Stimulated activated CD8-positive, alpha-beta memory T cell treated with anti-CD3 and anti-CD28 coated beads, Interleukin-7, amount 100 ng/mL, for 1 hour (primary cell): ENCODE measurements around the gene CCSER2.
A peak's percentile ranks its signal among the peaks of the same experiment; 100 is the strongest.
"Not testable (repeated sequence)": the region's sequence is repeated elsewhere in the genome, so short reads cannot be mapped to it uniquely, and the experiment has no call there.

Experiments
- DNase-seq, 2 donors: peaks; one replicate each; pipeline ENCODE4 v3.0.0-alpha.2; 2020; ENCODE audit warnings: low read depth in 2 of 2

CCSER2 gene

GRCh38 chr10:84521468-84521867 is 193.1 kb downstream of the CCSER2 start:
- no peak for DNase-seq

DNA sequence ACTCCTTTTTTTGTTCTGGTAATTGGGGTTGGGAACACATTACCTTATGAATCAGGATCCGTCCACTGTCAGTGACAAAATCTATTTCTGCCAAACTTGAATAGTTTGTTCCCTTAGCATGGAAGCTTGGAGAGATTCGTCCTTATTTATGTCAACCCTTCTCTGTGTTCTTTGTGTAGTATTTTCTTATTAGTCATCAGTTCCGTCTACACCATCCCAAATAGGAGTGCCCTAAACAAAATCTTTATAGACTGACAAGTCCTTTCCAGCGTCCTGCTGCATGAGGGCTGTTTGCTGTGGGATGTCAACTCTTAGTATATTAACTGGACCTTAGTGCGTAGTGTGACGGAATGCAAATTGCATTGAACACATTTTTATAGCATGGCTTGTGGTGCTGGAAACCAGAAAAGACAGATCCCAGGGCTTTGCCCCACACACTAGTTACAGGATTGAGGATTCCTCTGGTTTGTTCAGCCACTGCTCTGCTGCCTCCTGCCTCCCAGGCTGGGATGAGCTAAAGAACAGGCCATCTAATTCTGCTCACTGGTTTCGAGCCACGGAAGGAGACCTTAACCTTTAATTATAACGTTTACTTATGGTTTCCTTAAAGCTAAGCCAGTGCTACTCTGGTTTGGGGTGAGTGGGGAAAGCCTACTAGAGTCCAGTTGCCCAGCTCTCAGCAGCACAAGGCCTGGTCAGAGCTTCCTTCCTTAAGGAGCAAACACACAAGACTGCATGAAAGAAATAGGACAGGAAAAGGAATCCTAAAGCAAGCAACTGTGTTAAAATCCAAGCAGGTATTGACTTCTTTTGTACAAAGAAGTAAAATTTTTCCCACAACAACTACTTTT is 194.4 kb downstream of the CCSER2 start:
- no peak for DNase-seq

DNA sequence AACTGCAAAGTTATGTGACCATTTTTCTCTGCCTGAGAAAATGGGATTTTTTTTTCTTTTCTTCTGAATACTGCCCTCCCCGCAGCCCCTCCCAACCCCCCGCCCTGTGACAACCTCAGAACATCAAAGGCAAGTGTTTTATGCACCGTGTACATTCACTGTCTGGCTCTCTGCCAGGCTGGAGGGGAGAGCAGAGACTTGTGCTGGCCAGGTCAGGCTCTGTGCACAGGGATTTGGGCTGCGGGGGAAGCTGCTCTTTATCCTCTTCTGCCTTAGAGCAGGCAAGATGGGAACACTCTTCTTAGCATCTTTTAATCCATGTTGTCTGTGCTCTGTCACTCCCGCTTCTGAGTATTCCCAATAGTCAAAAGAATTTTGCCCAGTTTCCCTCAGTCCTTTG is 195.1 kb downstream of the CCSER2 start:
- no peak for DNase-seq

- DNase-seq = no peak
Observed at GRCh38 chr10:84524435-84524834, 196.0 kb downstream of the CCSER2 start.

DNA sequence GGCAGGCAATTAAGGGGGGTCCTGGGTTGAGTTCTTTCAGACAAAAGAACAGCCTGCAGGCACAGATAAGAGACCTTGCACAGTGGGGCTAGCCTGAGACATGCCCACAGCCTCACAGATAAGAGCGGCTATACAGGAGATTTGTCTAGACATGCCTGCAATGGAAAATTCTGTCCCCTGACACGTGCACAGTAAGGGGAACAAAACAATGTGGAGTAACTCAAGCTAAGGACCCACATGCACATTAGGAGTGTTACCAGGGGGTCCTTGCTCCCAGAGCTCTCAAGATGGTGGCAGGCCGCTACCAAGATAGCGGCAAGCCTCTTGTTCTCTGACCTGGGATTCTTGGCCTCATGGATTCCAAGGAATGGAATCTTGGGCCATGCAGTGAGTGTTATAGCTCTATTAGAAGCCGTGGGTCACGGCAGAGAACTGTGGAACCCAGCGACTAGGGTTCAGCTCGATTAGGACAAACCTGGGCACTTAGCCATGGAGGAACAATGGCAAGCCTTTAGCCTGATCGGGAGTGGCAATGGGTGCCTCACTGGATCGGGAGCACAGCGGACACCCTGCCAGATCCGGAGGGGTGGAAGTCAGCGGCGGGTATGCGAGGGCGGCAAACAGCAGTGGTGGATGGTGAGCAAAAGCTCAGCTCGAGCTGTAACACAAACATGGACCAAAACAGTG is 196.9 kb downstream of the CCSER2 start:
- no peak for DNase-seq

DNA sequence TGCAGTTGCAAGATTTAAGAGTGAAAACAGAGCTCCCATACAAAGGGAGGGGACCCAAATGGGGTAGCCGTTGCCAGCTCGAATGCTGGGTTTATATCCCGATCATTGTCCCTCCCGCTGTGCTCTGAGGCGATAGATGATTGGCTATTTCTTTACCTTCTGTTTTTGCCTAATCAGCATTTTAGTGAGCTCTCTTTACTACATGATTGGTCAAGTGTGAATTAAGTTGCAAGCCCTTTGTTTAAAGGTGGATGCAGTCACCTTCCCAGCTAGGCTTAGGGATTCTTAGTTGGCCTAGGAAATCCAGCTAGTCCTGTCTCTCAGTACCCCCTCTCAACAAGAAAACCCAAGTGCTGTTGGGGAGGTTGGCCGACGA is 197.4 kb downstream of the CCSER2 start:
- DNase-seq = not testable (repeated sequence)

- DNase-seq = not testable (repeated sequence)
Observed at GRCh38 chr10:84527386-84527785, 199.0 kb downstream of the CCSER2 start.

DNA sequence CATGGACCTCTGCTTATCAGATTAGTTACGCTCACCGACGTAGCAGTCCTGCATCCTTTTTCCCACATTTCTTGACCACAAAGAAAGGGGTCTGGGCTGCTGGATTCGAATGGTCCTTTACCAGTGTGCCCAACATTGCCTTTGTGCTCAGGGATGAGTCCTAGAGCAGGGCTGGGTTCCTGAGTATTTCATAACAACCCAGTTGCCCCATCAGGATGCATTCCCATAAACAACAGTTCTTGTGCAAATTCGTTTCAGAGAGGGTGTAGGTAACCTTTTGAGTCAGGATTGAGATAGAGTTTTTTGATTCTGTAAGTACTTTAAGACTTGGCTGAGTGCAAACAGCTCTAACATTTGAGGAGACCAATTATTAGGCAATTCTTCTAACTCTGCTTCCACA is 200.1 kb downstream of the CCSER2 start:
- DNase-seq = not testable (repeated sequence)

DNA sequence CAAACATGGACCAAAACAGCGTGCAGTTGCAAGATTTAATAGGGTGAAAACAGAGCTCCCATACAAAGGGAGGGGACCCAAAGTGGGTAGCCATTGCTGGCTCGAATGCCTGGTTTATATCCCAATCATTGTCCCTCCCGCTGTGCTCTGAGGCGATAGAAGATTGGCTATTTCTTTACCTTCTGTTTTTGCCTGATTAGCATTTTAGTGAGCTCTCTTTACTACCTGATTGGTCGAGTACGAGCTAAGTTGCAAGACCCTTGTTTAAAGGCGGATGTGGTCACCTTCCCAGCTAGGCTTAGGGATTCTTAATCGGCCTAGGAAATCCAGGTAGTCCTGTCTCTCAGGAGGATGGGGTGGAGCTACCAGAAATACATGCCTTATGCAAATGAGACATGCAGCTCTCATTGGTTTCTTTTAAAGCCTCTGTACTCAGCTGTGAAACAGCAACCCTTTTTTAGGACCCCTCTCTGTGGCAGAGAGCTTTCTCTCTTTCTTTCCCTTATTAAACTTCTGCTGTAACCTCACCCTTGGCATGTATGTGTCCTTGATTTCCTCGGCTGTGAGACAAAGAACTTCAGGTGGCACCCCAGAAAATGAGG is 202.4 kb downstream of the CCSER2 start:
- no peak for DNase-seq

GRCh38 chr10:84531396-84531795 is 203.0 kb downstream of the CCSER2 start:
- no peak for DNase-seq

GRCh38 chr10:84534168-84534567 is 205.8 kb downstream of the CCSER2 start:
- DNase-seq = no peak

DNA sequence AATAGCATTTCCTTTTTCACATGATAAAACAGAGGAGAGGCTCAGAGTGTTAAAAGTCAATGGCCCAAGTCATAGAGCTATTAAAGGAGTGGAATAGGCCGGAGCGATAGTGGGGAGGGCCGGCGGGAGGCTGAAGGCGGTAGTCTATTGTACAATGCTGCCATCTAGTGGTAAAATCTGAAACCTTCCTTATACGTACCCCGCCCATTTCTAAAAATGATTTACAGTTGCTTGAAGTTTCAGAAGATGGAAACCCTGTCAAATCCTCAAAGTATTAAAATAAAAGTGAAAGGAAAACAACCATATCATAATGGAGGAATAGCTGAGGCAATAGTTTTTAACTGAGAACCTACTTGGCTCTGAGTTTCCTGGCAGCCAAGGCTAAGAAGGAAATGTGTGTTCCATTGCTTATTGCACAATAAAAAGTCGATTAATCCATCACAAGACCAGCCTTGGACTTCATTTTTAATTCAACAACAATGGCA is 209.1 kb downstream of the CCSER2 start:
- DNase-seq = no peak

DNA sequence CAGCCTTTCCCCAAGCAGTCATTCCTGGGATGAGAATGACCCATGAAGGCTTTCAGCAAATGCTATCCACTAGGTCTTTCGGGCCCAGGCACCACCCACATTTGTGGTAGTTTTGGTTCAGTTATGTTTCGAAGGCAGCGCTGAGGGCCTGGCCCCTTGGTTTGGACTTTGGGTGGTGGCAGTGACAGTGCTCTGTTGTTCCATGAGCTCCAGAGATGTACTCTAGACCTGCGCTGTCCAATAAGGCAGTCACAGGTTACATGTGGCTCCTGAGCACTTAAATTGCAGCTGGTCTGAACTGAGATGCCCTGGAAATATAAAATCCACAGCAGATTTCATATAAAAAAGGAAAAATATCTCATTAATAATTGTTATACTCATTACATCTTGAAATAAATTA is 209.6 kb downstream of the CCSER2 start:
- no peak for DNase-seq

DNA sequence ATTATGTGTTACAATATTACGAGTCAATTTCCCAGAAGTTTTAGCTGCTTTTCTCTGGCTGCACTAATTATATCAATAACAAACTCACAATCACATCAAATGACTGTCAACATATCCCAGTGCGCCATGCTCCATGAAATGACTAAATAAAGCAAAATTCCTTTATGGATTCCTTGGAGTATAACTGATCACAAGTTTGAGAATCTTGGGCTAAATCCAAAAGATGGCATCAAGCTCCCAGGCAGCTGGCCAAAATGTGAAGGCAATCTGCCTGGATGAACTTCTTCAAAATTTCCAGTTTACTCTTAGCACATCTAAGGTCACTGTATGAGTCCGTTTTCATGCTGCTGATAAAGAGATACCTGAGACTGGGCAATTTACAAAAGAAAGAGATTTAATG is 210.8 kb downstream of the CCSER2 start:
- DNase-seq = no peak

DNA sequence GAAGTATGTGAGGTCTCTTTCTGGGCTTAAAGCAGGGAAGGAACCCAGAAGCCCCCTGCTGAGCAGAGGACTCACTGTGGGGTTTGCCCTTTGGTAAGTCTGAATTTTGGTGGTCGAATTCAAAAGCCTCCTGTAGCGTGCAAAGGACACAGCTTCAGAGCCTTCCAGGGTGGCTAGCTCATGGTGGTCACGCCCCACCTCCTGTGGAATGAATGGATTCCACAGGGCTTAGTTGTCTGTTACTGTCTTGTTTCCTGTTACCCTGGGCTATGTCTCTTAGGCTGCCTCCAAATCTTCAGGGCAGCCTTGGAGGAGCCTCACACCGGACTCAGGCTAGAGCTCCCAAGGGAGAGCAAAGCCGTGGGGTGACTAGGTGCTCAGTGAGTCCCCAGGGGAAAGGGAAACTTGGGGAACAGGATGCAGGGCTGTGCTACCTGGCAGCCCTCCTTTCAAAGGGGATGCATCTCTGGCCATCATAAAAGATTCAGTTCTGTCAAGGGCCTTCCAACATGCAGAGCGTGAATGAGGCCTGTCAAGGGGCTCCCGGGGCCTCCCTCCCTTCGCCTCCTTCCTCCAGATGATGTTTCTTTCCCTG is 211.7 kb downstream of the CCSER2 start:
- DNase-seq = no peak

- DNase-seq = peak; percentile 24 to 39
Observed at GRCh38 chr10:84540617-84541288, 212.4 kb downstream of the CCSER2 start.

GRCh38 chr10:84541289-84541637 is 212.9 kb downstream of the CCSER2 start:
- DNase-seq = no peak

DNA sequence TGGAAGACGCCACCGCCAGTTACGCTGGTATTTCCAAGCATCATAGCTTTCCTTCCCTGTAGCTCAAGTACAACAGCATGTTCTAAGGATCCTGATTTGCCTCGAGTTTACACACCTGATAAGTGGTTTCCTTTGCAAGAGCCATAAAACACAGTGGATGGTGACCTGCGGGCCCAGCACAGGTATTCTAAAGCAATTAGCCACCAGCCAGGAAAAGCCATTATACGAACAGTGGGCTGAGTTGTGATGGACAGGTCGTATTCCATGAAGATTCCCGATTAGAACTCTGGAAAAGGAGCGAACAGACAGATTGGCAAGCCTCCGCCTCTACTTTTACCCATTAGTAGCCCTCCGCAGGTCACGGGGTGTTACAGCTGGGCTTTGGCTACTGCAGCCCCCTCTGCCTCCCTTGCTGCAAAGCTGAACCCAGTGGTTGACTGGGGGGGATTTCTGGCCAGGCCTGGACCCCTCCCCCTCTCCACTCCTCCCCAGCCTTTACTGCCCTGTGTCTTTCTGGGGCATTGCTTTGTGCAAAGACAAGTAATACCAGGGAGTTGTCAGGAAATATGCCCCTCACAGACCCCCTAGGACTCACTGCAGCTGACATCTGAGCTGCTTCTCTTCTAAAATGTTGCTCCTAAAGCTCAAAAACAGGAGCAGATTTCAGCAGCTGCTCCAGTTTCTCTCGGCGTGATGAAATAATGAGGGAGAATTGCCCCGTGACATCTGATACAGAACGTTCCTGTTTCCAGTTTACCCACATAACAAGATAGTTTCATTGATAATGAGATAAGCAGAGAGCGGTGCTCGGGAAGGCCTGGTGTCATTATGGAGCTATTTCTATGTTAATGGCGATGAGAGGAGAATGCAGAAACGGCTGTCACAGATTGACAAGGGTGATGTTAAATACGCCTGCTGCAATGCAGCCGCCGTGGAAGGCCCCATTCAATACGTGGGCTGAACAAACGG is 214.4 kb downstream of the CCSER2 start:
- DNase-seq = no peak

DNA sequence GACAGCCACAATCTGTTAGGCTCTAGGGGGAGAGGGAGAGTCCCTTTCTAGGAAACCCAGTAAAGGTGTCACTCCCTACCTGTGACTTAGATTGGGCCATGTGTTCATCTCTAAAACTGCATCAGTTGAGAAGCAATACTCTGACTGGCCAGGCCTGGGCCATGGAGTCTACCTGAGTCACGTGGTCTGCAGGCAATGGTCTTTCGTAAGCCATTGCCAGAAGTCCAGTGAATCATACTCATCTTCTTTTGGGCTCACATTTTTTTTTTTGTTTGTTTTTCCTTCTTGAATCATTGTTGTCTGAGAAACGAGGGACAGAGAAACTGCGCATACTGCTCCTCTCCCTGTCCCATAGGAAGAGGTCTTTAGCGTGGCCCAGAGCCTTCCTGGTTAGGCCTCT is 215.6 kb downstream of the CCSER2 start:
- DNase-seq = no peak

- DNase-seq = no peak
Observed at GRCh38 chr10:84545651-84546050, 217.3 kb downstream of the CCSER2 start.

DNA sequence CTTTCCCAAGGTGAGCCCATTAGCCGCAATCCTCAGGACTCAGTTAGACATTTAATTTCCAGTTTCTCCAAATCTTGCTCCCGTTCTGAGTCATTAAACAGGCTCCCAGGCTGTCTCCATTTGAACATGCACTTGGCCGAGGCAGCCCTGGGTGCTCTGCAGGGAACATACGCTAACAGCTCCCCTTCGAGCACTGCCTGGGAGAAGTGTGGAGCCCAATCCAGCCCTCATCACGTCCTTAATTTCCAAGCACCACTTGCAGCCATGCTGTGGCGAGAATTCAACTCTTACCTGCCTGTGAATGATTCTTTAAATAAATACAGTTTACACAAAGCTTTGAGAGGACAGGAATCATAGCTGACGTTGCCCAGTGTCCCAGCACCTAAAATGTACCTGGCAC is 218.2 kb downstream of the CCSER2 start:
- no peak for DNase-seq
